KOPT-K1 (cell line): ENCODE data around the gene GNG10.
"Not testable (repeated sequence)": the region's sequence is repeated elsewhere in the genome, so short reads cannot be mapped to it uniquely, and the experiment has no call there.

Experiments used
- H3K27ac ChIP-seq: fragments of 200-600 bp; sonication (generic); 2 replicates; pipeline ENCODE4 v1.5.1; 2016; ENCODE audit warnings: antibody characterized with exemption, mild to moderate bottlenecking, low read depth, low read length; ENCODE audit not compliant: poor library complexity, severe bottlenecking
- H3K36me3 ChIP-seq: fragments of 200-600 bp; sonication (generic); 2 replicates; pipeline ENCODE4 v1.5.1; 2017; ENCODE audit warnings: antibody characterized with exemption, mild to moderate bottlenecking, low read length, moderate library complexity; ENCODE audit not compliant: insufficient read depth
- H3K9me3 ChIP-seq: fragments of 200-600 bp; sonication (generic); 2 replicates; pipeline ENCODE4 v1.5.1; 2017; ENCODE audit warnings: antibody characterized with exemption, low read length, mild to moderate bottlenecking; ENCODE audit not compliant: insufficient read depth, poor library complexity, severe bottlenecking

The GNG10 gene

DNA sequence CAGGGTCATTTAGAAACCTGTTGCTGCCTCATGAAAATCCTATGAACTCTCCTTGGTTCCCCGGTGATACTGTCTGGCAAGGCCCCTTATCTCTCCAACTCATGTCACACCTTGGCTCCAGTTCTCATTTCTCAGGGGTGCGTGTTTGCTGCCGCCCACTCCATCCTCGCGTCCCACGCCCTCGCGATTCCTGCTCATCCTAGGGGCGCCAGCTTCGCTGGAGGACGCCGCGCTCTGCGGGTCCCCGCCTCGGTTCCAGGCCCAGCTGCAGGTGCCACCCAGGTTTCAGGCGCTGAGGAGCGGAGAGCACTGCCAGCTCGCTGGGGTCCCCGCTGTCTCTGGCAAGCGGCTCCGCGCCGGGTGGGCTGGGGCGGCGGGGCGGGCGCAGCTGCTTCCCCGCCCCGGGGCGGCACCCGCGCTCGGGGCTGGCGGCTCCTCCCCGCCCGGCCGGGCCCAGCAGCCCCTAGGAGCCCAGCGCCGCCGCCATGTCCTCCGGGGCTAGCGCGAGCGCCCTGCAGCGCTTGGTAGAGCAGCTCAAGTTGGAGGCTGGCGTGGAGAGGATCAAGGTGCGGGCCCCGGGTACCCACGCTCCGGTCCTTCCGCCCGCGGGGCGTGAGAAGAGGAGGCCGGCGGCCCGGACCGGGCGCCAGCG is at the start of gene GNG10:
Gene GNG10, plus strand, starts transcription at position 456 of the 652 bp plus-strand sequence. Its CDS starts 30 bp downstream, at position 486.
- Histone ChIP-seq H3K36me3 (peaks cover 18% of the 10 kb centered on the region), H3K27ac (peak within 1 kb of the TSS; percentile 62), H3K9me3 (no peaks in the 10 kb centered on the region)

DNA sequence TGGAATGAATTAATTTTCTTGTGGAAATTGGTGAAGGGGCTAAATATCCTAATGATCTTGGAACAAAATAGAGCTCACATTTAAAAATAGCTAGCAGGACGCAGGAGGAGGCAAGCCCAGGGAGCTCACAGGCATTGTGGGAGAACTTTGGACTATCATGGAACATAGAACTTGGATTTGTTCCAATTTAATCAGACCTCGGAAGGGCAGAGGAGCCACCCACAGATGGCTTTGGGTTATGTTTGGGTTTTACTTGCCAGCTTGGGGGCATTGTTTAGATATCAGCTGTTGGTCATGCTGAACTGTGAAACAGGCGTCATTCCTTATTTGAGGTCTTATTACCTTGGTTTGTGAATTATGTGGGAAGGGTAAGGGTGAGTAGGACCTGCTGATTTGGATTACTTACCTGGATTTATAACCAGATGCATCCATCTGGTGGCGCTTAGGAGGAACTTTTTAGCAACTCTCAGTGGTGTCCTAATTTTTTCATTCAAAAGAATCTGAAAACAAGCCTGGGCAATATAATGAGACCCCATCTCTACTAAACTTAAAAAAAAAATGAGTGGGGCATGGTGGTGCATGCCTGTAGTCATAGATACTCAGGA is 47.9 kb upstream of the GNG10 start:
- Histone ChIP-seq H3K36me3 (no peaks in the 10 kb centered on the region), H3K27ac (no peak overlapping the region), H3K9me3 (no peaks in the 10 kb centered on the region)

DNA sequence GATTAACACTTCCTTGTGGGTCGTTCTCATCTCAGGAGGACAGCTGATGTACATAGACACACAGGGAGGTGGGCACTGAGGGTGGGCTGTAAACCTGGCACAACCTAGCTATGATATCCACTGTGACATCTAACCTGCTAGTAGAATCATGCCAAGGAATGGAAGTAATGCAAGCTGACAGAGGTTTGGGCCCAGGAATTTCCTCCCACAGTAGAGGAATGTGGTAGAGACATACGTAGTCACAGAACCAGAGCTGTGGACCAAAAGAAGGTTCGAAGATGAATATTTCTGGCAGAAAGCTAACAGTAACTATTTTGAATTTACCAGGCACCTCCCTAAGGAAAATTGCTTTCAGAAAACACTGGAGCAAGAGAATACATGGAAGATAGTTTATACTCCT is 45.5 kb upstream of the GNG10 start:
- no peak overlapping the region for H3K27ac ChIP-seq
- no peaks in the 10 kb centered on the region for H3K36me3 ChIP-seq

DNA sequence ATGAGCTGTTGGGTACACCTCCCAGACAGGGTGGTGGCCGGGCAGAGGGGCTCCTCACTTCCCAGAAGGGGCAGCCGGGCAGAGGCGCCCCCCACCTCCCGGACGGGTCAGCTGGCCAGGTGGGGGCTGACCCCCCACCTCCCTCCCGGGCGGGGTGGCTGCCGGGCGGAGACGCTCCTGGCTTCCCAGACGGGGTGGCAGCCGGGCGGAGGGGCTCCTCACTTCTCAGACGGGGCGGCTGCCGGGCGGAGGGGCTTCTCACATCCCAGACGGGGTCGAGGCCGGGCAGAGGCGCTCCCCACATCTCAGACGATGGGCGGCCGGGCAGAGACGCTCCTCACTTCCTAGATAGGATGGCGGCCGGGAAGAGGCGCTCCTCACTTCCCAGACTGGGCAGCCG is 44.1 kb upstream of the GNG10 start:
- not testable (repeated sequence) for H3K36me3 ChIP-seq, H3K27ac ChIP-seq, H3K9me3 ChIP-seq

More for the DNA sequence above, 45.5 kb upstream of the GNG10 start:
- H3K9me3 ChIP-seq: no peaks in the 10 kb centered on the region

DNA sequence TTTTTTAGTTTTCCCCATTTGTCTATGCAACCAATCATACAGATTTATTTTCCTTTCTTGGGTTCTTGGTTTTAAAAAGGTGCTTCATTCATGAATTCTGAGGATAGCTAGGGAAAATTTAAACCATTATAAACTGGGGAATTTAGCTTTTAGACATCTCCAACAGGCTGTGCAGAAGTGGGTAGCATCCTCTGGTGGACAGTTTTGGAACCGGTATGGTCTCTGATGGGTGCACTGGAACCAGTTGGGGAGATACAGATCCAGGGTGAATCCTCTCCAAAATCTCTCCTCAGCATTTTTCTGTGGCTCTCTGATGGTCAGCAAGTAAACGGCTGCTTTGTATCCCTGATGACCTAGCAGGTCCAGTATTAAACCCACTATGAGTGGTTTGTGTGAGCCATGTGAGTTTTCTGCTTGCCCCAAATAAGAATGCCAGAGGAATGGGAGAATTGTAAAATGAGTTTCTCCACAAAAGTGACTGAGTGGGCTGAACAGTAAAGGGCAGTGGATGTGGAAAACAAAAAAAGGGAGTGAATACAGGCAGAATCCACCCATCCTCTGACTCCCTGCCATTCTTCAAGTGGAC is 39.4 kb upstream of the GNG10 start:
- no peak overlapping the region for H3K27ac ChIP-seq
- H3K36me3 ChIP-seq: no peaks in the 10 kb centered on the region
- H3K9me3 ChIP-seq: no peaks in the 10 kb centered on the region

DNA sequence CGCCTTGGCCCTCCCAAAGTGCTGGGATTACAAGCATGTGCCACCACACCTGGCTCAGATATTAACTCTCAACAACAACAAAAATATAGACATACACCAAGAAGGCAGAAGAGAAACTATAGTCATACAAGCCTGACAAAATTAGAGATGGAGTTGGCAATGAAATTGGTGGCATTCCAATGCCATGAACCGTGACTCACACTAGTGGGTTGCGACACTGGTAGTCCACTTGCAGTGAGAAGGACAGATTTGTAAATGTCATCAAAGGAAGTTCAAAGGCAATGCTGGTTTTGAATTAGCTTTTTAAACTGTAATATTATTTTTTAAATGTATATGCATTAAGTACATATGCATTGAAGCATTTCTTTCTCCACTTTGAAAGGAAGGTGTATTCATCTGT is 38.8 kb upstream of the GNG10 start:
- Histone ChIP-seq H3K36me3 (no peaks in the 10 kb centered on the region), H3K27ac (no peak overlapping the region), H3K9me3 (no peaks in the 10 kb centered on the region)

DNA sequence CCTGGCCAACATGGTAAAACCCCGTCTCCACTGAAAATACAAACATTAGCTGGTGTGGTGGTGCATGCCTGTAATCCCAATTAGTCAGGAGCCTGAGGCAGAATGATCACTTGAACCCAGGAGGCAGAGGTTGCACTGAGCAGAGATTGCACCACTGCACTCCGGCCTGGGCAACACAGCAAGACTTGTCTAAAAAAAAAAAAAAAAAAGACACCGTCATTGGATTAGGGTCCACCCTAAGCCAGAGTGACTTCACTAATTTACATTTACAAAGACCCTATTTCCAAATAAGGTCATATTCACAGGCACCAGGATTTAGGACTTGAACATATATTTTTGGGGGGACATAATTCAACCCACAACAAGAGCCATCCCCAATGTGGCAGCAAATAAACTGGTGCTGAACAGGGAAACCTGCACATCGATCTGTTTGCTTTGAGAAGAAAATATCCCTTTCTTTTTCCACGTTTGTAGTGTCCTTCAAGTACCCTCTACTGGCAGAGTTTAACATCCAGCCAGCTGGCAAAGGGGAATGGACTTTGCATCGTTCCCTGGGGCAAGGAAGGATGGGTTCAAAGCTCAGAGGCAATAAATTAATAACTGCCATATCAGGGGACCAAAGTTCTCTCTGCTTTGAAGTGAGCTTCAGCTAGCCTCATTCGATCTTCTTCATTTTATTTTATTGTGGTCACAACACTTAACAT is 34.0 kb upstream of the GNG10 start:
- H3K36me3 ChIP-seq: no peaks in the 10 kb centered on the region
- H3K27ac ChIP-seq: no peak overlapping the region
- no peaks in the 10 kb centered on the region for H3K9me3 ChIP-seq

DNA sequence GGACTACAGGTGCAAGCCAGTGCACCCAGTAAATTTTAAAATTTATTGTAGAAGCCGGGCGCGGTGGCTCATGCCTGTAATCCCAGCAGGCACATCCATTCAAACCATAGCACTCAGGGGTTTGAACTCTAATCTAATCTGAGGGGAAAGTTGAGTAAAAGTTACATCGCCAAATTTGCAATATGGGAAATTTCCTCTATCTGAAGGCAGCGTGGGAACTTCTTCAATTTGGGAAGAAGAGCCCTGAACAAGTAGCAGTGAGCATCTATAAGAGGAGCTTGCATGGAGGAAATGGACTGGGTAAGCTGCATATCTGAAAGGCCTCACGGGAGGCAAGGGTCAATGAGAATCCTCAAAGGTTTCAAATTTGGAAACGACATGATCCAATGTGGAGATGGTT is 33.0 kb upstream of the GNG10 start:
- no peak overlapping the region for H3K27ac ChIP-seq
- H3K9me3 ChIP-seq: no peaks in the 10 kb centered on the region
- H3K36me3 ChIP-seq: no peaks in the 10 kb centered on the region

DNA sequence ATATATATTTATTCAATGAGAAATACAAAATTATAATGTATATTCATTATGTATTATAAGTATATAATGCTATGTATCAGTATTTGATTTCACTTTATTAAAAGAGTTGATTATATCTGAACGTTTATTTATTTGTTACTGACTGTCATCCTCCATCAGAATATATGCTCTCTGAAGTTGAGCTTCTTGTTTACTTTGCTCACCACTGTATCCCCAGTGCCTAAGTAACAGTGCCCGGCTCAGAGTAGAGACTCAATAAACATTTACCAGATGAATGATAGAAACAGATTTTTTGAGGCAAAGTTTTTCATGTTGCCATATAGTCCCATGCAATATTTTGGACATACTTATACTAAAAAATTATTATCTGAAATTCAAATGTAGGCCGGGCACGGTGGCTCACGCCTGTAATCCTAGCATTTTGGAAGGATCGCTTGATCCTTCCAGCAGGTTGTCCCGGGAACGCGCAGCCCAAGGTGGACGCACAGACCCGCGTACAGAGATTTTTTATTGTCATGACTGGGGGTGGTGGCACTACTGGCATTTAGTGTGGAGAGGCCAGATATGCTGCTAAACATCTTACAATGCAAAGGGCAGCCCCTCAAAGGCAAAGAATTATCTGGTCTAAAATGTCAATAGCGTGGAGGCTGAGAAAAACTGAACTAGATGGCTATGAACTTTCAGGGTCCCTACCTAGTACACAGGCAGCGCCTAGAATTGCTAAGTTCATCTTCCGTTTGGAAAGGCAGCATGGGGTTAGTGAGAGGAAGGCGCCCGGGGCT is 31.0 kb upstream of the GNG10 start:
- no peaks in the 10 kb centered on the region for H3K36me3 ChIP-seq
- peak overlapping the region; percentile 70 for H3K27ac ChIP-seq
- H3K9me3 ChIP-seq: no peaks in the 10 kb centered on the region

DNA sequence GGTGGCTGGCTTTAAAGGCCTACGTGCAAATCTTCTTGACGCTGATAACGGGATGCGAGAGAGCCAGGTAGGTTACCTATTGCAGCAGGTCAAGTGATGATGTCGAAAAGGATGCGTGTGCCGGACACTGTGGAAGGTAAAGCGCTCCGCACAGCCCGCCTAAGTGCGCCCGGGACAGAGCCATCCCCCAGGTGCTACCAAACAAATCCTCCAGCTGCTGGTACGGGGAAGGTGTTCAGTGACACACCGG is 30.5 kb upstream of the GNG10 start:
- H3K27ac ChIP-seq: peak overlapping the region; percentile 70

DNA sequence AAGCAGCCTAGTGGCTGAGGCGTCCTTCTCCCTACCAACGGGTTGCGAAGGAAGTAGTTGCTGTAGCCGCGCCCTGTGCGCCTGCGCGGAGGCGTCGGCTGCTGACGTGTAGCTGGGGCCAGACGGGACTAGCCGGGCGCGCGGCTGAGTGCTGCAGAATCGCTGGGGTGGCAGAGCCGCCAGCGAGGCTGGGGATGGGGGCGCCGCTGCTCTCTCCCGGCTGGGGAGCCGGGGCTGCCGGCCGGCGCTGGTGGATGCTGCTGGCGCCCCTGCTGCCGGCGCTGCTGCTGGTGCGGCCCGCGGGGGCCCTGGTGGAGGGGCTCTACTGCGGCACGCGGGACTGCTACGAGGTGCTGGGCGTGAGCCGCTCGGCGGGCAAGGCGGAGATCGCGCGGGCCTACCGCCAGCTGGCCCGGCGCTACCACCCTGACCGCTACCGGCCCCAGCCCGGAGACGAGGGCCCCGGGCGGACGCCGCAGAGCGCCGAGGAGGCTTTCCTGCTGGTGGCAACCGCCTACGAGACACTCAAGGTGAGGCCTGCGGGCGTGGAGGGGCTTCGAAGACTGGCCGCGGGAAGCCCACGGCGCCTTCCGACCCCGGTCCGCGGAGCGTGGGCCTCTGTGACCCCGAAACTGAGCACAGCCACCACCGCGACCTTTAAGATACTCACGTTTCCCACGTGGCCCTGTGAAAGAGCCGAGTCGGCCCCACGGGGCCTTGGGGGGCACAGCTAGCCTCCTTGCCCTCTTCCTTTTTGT is 30.0 kb upstream of the GNG10 start, which contains the start of gene DNAJC25:
Gene DNAJC25, plus strand, starts transcription at position 121 of the 758 bp plus-strand sequence. Its CDS starts 74 bp downstream, at position 195.
- Histone ChIP-seq H3K36me3 (no peaks in the 10 kb centered on the region), H3K27ac (peak within 1 kb of the TSS; percentile 70), H3K9me3 (no peaks in the 10 kb centered on the region)

More for the DNA sequence above, 30.5 kb upstream of the GNG10 start:
- Histone ChIP-seq H3K36me3 (no peaks in the 10 kb centered on the region), H3K9me3 (no peaks in the 10 kb centered on the region)

DNA sequence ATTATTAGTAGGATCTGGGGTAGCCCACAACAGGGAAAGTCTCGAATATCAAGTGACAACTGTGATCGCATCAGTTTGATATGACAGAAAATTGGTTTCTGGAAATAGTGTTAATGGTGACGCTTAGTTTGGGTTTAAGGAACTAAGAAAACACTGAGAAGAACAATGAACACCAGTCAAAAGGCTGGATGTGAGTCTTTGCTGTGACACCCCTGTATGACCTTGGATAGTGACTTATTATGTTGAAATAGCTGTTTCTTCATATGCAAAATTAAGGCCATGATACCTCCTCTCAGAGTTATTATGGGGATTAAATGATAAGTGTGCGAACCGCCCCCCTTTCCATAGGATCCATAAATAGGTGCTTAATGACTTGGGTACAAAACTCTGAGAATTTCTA is 29.3 kb upstream of the GNG10 start:
- no peaks in the 10 kb centered on the region for H3K9me3 ChIP-seq
- peak overlapping the region; percentile 70 for H3K27ac ChIP-seq
- H3K36me3 ChIP-seq: no peaks in the 10 kb centered on the region

DNA sequence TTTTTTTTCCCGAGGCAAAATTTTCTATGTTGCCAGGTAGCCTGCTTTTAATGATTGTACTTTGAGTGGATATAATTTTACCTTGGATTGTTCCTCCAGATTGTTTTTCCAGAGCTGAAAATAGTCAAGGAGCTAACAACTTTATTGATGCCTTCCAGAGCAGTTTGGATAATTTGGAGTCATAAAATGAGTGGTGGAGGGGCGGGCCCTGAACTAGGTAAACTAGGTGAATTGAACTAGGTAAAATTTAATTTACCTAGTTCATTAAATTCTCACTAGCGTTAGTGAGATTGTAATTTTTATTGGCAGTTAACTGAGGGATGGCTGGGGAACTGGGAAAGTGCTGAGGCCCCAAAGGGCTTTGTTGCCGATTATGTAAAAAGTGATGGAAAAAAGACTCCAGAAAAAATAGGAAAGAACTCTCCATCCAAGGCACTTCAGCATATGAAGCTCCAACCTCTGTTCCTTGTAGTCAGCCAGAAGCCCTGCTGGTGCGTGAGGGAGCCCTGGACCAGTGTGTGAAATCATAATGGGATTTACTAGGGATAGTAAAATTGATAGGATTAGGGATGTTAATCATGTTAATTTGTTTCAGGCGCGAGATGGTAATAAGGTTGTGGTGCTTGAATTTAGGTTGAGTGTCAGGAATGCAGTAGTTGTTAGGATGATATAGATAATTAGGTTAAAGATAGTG is 28.6 kb upstream of the GNG10 start:
- no peak overlapping the region for H3K27ac ChIP-seq
- H3K9me3 ChIP-seq: no peaks in the 10 kb centered on the region
- H3K36me3 ChIP-seq: no peaks in the 10 kb centered on the region

DNA sequence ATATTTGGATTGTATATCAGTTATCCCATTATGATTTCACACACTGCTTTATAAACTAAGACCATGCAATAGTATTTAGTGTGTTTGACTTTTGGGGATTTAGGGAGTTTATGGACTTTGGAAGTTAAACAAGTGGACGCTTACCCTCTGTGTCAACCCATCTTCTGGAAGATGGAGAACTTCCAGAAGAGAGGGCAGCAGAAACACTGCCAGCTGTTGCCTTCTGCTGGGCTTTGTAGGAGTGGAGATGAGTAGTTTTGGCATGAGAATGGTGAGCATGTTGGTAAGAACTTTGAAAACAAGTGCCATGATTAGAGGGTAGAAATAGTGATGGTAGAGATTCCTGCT is 28.0 kb upstream of the GNG10 start:
- Histone ChIP-seq H3K9me3 (no peaks in the 10 kb centered on the region), H3K27ac (no peak overlapping the region), H3K36me3 (no peaks in the 10 kb centered on the region)
